ENCODE results near the gene OIT3. TPM values are rescaled to one million over a fixed set of nuclear protein-coding genes. Genes with fewer than 3 reads are reported as not detected.
A peak's percentile ranks its signal among the peaks of the same experiment; 100 is the strongest.

Gene OIT3
- total RNA-seq, 1 donor from 2014 or later, result 0.18 TPM

GRCh38 chr10:72852508-72852907, 41.0 kb upstream of the OIT3 start:
- ATAC-seq (peak; percentile 25 to 41), DNase-seq (no peak)
- Histone ChIP-seq H3K27ac (no peak overlapping the region), H3K4me1 (no peaks in the 10 kb centered on the region), H3K4me3 (no peak overlapping the region), H3K27me3 (ENCODE audit: low read depth) (no peaks in the 10 kb centered on the region), H3K36me3 (no peaks in the 10 kb centered on the region), H3K9me3 (no peaks in the 10 kb centered on the region)
- intact Hi-C loops (cut with DNase I), result no loop called here
- TF ChIP-seq, protein P1, sequence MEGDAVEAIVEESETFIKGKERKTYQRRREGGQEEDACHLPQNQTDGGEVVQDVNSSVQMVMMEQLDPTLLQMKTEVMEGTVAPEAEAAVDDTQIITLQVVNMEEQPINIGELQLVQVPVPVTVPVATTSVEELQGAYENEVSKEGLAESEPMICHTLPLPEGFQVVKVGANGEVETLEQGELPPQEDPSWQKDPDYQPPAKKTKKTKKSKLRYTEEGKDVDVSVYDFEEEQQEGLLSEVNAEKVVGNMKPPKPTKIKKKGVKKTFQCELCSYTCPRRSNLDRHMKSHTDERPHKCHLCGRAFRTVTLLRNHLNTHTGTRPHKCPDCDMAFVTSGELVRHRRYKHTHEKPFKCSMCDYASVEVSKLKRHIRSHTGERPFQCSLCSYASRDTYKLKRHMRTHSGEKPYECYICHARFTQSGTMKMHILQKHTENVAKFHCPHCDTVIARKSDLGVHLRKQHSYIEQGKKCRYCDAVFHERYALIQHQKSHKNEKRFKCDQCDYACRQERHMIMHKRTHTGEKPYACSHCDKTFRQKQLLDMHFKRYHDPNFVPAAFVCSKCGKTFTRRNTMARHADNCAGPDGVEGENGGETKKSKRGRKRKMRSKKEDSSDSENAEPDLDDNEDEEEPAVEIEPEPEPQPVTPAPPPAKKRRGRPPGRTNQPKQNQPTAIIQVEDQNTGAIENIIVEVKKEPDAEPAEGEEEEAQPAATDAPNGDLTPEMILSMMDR (IDR thresholded peaks at IDR 0.05), result no peak

DNA sequence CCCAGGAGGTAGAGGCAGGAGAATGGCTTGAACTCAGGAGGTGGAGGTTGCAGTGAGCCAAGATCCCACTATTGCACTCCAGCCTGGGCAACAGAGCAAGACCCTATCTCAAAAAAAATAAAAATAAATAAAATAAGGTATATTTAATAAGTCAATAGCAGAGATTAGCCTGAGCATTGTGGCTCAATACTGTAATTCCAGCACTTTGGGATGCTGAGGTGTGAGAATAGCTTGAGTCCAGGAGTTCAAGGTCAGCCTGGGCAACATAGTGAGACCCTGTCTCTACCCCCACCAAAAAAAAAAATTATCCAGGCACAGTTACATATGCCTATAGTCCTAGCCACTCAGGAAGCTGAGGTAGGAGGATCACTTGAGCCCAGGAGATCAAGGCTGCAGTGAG, 38.4 kb upstream of the OIT3 start:
- TF ChIP-seq, protein P1 (IDR thresholded peaks at IDR 0.05), result no peak
- peaks cover 7% of the 10 kb centered on the region for H3K36me3 ChIP-seq
- H3K9me3 ChIP-seq, result no peaks in the 10 kb centered on the region
- no peak overlapping the region for H3K27ac ChIP-seq
- DNase-seq, result no peak
- no peak for ATAC-seq
- intact Hi-C loops (cut with DNase I), result no loop called here
- no peak overlapping the region for H3K4me3 ChIP-seq
- no peaks in the 10 kb centered on the region for H3K27me3 ChIP-seq (ENCODE audit: low read depth)
- H3K4me1 ChIP-seq, result no peaks in the 10 kb centered on the region

DNA sequence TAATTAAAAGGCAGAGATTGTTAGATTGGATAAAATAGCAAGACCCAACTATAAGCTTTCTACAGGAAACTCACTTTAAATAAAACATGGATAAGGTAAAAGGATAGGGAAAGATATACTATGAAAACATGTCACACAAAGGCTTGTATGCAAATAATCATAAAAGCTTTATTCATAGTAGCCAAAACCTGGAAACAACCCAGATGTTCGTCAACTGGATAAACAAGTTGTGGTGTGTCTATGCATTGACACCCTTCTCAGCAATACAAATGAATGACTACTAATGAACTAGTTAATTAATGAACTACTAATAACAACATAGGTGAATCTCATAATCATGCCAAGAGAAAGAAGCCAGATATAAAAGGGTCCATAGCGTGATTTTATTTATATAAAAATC, 37.7 kb upstream of the OIT3 start:
- no peaks in the 10 kb centered on the region for H3K4me1 ChIP-seq
- TF ChIP-seq, protein P1 (IDR thresholded peaks at IDR 0.05), result no peak
- intact Hi-C loops (cut with DNase I), result no loop called here
- H3K9me3 ChIP-seq, result no peaks in the 10 kb centered on the region
- DNase-seq (no peak), ATAC-seq (no peak)
- H3K4me3 ChIP-seq, result no peak overlapping the region
- peaks cover 13% of the 10 kb centered on the region for H3K36me3 ChIP-seq
- H3K27ac ChIP-seq, result no peak overlapping the region
- no peaks in the 10 kb centered on the region for H3K27me3 ChIP-seq (ENCODE audit: low read depth)

- DNase-seq (no peak), ATAC-seq (no peak)
- Histone ChIP-seq H3K27me3 (ENCODE audit: low read depth) (no peaks in the 10 kb centered on the region), H3K9me3 (no peaks in the 10 kb centered on the region), H3K27ac (no peak overlapping the region), H3K36me3 (peaks cover 29% of the 10 kb centered on the region), H3K4me3 (no peak overlapping the region), H3K4me1 (no peaks in the 10 kb centered on the region)
- intact Hi-C loops (cut with DNase I), result no loop called here
- TF ChIP-seq, protein P1 (IDR thresholded peaks at IDR 0.05), result no peak
These were observed 35.5 kb upstream of the OIT3 start for GRCh38 chr10:72858067-72858466.

DNA sequence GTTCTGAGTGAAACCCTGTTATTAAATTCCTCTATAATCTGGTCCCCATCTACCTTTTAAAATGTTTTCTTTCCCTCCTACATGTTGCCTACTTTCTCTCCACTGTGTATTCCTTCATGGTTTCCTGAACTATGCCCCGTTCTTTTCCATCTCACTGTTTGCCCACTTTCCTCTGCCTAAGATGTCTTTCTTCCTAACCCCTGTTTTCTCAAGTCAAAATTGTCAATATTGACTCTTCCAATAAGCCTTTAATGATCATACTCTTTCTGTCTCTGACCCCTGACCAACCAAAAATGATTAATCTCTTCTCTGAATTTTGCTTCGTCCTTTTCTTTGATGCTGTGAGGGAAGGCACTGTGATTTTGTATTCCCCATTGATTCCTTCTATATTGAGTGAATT, 30.6 kb upstream of the OIT3 start:
- Histone ChIP-seq H3K4me1 (no peaks in the 10 kb centered on the region), H3K36me3 (peaks cover 47% of the 10 kb centered on the region), H3K27ac (no peak overlapping the region), H3K9me3 (no peaks in the 10 kb centered on the region), H3K4me3 (no peak overlapping the region), H3K27me3 (ENCODE audit: low read depth) (no peaks in the 10 kb centered on the region)
- intact Hi-C loops (cut with DNase I), result no loop called here
- DNase-seq (no peak), ATAC-seq (no peak)
- TF ChIP-seq, protein P1 (IDR thresholded peaks at IDR 0.05), result no peak

All from lower lobe of right lung (tissue), 2 donors.